Prostate gland (tissue), 2 donors: ENCODE measurements around the gene TMEM143.

Experiments
- CTCF ChIP-seq, 4 experiments: fragments of 200-600 bp in 2 of 4; fragments of 450-650 bp in 2 of 4; sonication (generic) in 2 of 4; IDR thresholded peaks; 1 replicate in 3 of 4; 2 replicates in 1 of 4; pipeline ENCODE4 v1.5.1; 2016 to 2019; ENCODE audit warnings: antibody characterized with exemption in 4 of 4, mild to moderate bottlenecking in 2 of 4, moderate library complexity in 2 of 4
- POLR2A ChIP-seq: fragments of 450-650 bp; IDR thresholded peaks from one replicate; pipeline ENCODE4 v1.6.1; 2016; ENCODE audit warnings: antibody characterized with exemption, mild to moderate bottlenecking

GRCh38 chr19:48405850-48406249, 42.1 kb upstream of the TMEM143 start:
- TF ChIP-seq POLR2A = no peak
- TF ChIP-seq CTCF (IDR thresholded peaks at IDR 0.05) = no peak
